MM.1S (cell line): ENCODE results near the gene CHST1.

Experiments
- CTCF ChIP-seq: fragments of 300-600 bp; sonication (generic); IDR thresholded peaks from 2 replicates; pipeline ENCODE4 v1.5.1; 2016; ENCODE audit warnings: antibody characterized with exemption, low read length, mixed read lengths
- EZH2 ChIP-seq: fragments of 300-600 bp; sonication (generic); optimal IDR thresholded peaks from 2 replicates; pipeline ENCODE3; 2017; ENCODE audit warnings: low read depth, mild to moderate bottlenecking, antibody characterized with exemption, low read length, mixed read lengths
- EZH2phosphoT487 ChIP-seq: fragments of 300-600 bp; sonication (generic); IDR thresholded peaks from 2 replicates; pipeline ENCODE4 v1.6.1; 2018; ENCODE audit warnings: antibody characterized with exemption, low read length

GRCh38 chr11:45651156-45651555, 14.3 kb downstream of the CHST1 start:
- TF ChIP-seq EZH2 (no peak), CTCF (no peak), EZH2phosphoT487 (no peak)
